DOHH2 (cell line): ENCODE results near the gene VAPA.

Experiments used
- CTCF ChIP-seq: fragments of 200-600 bp; sonication (generic); IDR thresholded peaks from one replicate; pipeline ENCODE4 v1.5.1; 2014; ENCODE audit warnings: antibody characterized with exemption, mild to moderate bottlenecking, low read depth, low read length; ENCODE audit not compliant: poor library complexity, severe bottlenecking
- EZH2phosphoT487 ChIP-seq: fragments of 200-600 bp; sonication (generic); IDR thresholded peaks from 2 replicates; pipeline ENCODE4 v1.6.1; 2017; ENCODE audit warnings: borderline replicate concordance, mild to moderate bottlenecking, antibody characterized with exemption, low read length, moderate library complexity, mixed read lengths

GRCh38 chr18:9965711-9966624, 52.2 kb downstream of the VAPA start:
- TF ChIP-seq CTCF (no peak), EZH2phosphoT487 (no peak)
